ENCODE data around the gene ERBB3.
A peak's percentile ranks its signal among the peaks of the same experiment; 100 is the strongest.
"Not testable (repeated sequence)": the region's sequence is repeated elsewhere in the genome, so short reads cannot be mapped to it uniquely, and the experiment has no call there.

ERBB3 gene

GRCh38 chr12:56074396-56074795 lies 5.6 kb upstream of the ERBB3 start:
- Histone ChIP-seq H3K79me2 (ENCODE audit: control insufficient read depth, insufficient read depth, low read length) (no peaks in the 10 kb centered on the region), H3K18ac (ENCODE audit: low read length) (no peak overlapping the region), H2BK120ac (ENCODE audit: low read depth, low read length) (no peak overlapping the region), H3K27ac (ENCODE audit: low read depth, low read length) (no peak overlapping the region), H3K4me1 (ENCODE audit: control insufficient read depth, low read depth, low read length) (no peaks in the 10 kb centered on the region), H3K4ac (ENCODE audit: low read depth, low read length) (no peak overlapping the region), H3K23ac (ENCODE audit: low read length) (no peak overlapping the region), H2BK5ac (ENCODE audit: low read length) (no peak overlapping the region), H3K4me2 (ENCODE audit: low read length) (no peak overlapping the region), H3K56ac (ENCODE audit: low read length) (no peak overlapping the region), H3K27me3 (ENCODE audit: insufficient read depth, low read length, poor library complexity) (no peaks in the 10 kb centered on the region), H4K5ac (ENCODE audit: low read length) (no peak overlapping the region), H3K36me3 (ENCODE audit: control insufficient read depth, insufficient read depth, low read length) (no peaks in the 10 kb centered on the region), H3K4me3 (ENCODE audit: low read length) (no peak overlapping the region), H2AK5ac (ENCODE audit: low read length) (no peak overlapping the region), H3K9ac (ENCODE audit: low read length) (no peak overlapping the region), H2BK15ac (replicated peaks; ENCODE audit: low read depth) (no peak overlapping the region), H4K8ac (ENCODE audit: low read depth, low read length) (no peak overlapping the region), H3K79me1 (ENCODE audit: low read length) (no peaks in the 10 kb centered on the region)
- no peak for DNase-seq
- no CpG with 5 or more reads among the region's 5 CpGs for WGBS (ENCODE audit: extremely low coverage, insufficient coverage, low lambda C conversion rate)

- not testable (repeated sequence) for H3K9ac ChIP-seq (ENCODE audit: low read length); H2AK5ac ChIP-seq (ENCODE audit: low read length); H3K56ac ChIP-seq (ENCODE audit: low read length); H3K4me1 ChIP-seq (ENCODE audit: control insufficient read depth, low read depth, low read length); H3K79me1 ChIP-seq (ENCODE audit: low read length); H4K5ac ChIP-seq (ENCODE audit: low read length); H3K23ac ChIP-seq (ENCODE audit: low read length); H3K4ac ChIP-seq (ENCODE audit: low read depth, low read length); H3K27ac ChIP-seq (ENCODE audit: low read depth, low read length); H3K4me2 ChIP-seq (ENCODE audit: low read length); H3K4me3 ChIP-seq (ENCODE audit: low read length); DNase-seq; H3K18ac ChIP-seq (ENCODE audit: low read length); H4K8ac ChIP-seq (ENCODE audit: low read depth, low read length); H2BK120ac ChIP-seq (ENCODE audit: low read depth, low read length); H2BK5ac ChIP-seq (ENCODE audit: low read length); H3K27me3 ChIP-seq (ENCODE audit: insufficient read depth, low read length, poor library complexity); H3K36me3 ChIP-seq (ENCODE audit: control insufficient read depth, insufficient read depth, low read length); H2BK15ac ChIP-seq (replicated peaks; ENCODE audit: low read depth)
- no CpG with 5 or more reads among the region's 9 CpGs for WGBS (ENCODE audit: extremely low coverage, insufficient coverage, low lambda C conversion rate)
- H3K79me2 ChIP-seq (ENCODE audit: control insufficient read depth, insufficient read depth, low read length): peaks cover 15% of the 10 kb centered on the region
These were observed 2.0 kb upstream of the ERBB3 start for GRCh38 chr12:56077966-56078365.

GRCh38 chr12:56078427-56078826 lies 1.5 kb upstream of the ERBB3 start:
- Histone ChIP-seq H2BK120ac (ENCODE audit: low read depth, low read length) (no peak overlapping the region), H2BK15ac (replicated peaks; ENCODE audit: low read depth) (no peak overlapping the region), H3K23ac (ENCODE audit: low read length) (no peak overlapping the region), H3K56ac (ENCODE audit: low read length) (peak overlapping the region; percentile 62), H2AK5ac (ENCODE audit: low read length) (no peak overlapping the region), H4K5ac (ENCODE audit: low read length) (no peak overlapping the region), H3K27me3 (ENCODE audit: insufficient read depth, low read length, poor library complexity) (no peaks in the 10 kb centered on the region), H3K4ac (ENCODE audit: low read depth, low read length) (no peak overlapping the region), H3K9ac (ENCODE audit: low read length) (peak overlapping the region; percentile 26), H3K4me2 (ENCODE audit: low read length) (no peak overlapping the region), H3K79me1 (ENCODE audit: low read length) (peaks cover 2% of the 10 kb centered on the region), H4K8ac (ENCODE audit: low read depth, low read length) (no peak overlapping the region), H3K4me1 (ENCODE audit: control insufficient read depth, low read depth, low read length) (peaks cover 6% of the 10 kb centered on the region), H3K4me3 (ENCODE audit: low read length) (no peak overlapping the region), H2BK5ac (ENCODE audit: low read length) (no peak overlapping the region), H3K18ac (ENCODE audit: low read length) (no peak overlapping the region), H3K79me2 (ENCODE audit: control insufficient read depth, insufficient read depth, low read length) (peaks cover 15% of the 10 kb centered on the region), H3K36me3 (ENCODE audit: control insufficient read depth, insufficient read depth, low read length) (no peaks in the 10 kb centered on the region), H3K27ac (ENCODE audit: low read depth, low read length) (no peak overlapping the region)
- no peak for DNase-seq
- WGBS (ENCODE audit: extremely low coverage, insufficient coverage, low lambda C conversion rate): no CpG with 5 or more reads among the region's 1 CpG

- peak overlapping the region; percentile 75 for H3K9ac ChIP-seq (ENCODE audit: low read length)
- H3K56ac ChIP-seq (ENCODE audit: low read length): peak overlapping the region; percentile 98
- peak overlapping the region; percentile 65 for H3K18ac ChIP-seq (ENCODE audit: low read length)
- no peaks in the 10 kb centered on the region for H3K27me3 ChIP-seq (ENCODE audit: insufficient read depth, low read length, poor library complexity)
- peak overlapping the region; percentile 96 for H3K4me2 ChIP-seq (ENCODE audit: low read length)
- peaks cover 5% of the 10 kb centered on the region for H3K79me1 ChIP-seq (ENCODE audit: low read length)
- no CpG with 5 or more reads among the region's 50 CpGs for WGBS (ENCODE audit: extremely low coverage, insufficient coverage, low lambda C conversion rate)
- H2BK120ac ChIP-seq (ENCODE audit: low read depth, low read length): no peak overlapping the region
- H3K27ac ChIP-seq (ENCODE audit: low read depth, low read length): peak overlapping the region; percentile 55
- H3K4ac ChIP-seq (ENCODE audit: low read depth, low read length): no peak overlapping the region
- H4K8ac ChIP-seq (ENCODE audit: low read depth, low read length): no peak overlapping the region
- no peak overlapping the region for H4K5ac ChIP-seq (ENCODE audit: low read length)
- no peak overlapping the region for H2AK5ac ChIP-seq (ENCODE audit: low read length)
- H2BK5ac ChIP-seq (ENCODE audit: low read length): peak overlapping the region; percentile 81
- peak overlapping the region; percentile 70 for H3K4me3 ChIP-seq (ENCODE audit: low read length)
- H3K79me2 ChIP-seq (ENCODE audit: control insufficient read depth, insufficient read depth, low read length): peaks cover 15% of the 10 kb centered on the region
- no peak overlapping the region for H2BK15ac ChIP-seq (replicated peaks; ENCODE audit: low read depth)
- H3K4me1 ChIP-seq (ENCODE audit: control insufficient read depth, low read depth, low read length): peaks cover 6% of the 10 kb centered on the region
- H3K36me3 ChIP-seq (ENCODE audit: control insufficient read depth, insufficient read depth, low read length): no peaks in the 10 kb centered on the region
- DNase-seq: peak; percentile 95
- H3K23ac ChIP-seq (ENCODE audit: low read length): no peak overlapping the region
These were observed 838 bp upstream of the ERBB3 start for GRCh38 chr12:56078931-56079722.

GRCh38 chr12:56080556-56081138 lies 682 bp downstream of the ERBB3 start:
- no CpG with 5 or more reads among the region's 20 CpGs for WGBS (ENCODE audit: extremely low coverage, insufficient coverage, low lambda C conversion rate)
- no peaks in the 10 kb centered on the region for H3K27me3 ChIP-seq (ENCODE audit: insufficient read depth, low read length, poor library complexity)
- H3K56ac ChIP-seq (ENCODE audit: low read length): peak overlapping the region; percentile 98
- H3K23ac ChIP-seq (ENCODE audit: low read length): no peak overlapping the region
- H3K4ac ChIP-seq (ENCODE audit: low read depth, low read length): peak overlapping the region; percentile 6
- H3K4me3 ChIP-seq (ENCODE audit: low read length): peak overlapping the region; percentile 70
- no peak overlapping the region for H2BK15ac ChIP-seq (replicated peaks; ENCODE audit: low read depth)
- H3K79me1 ChIP-seq (ENCODE audit: low read length): peaks cover 5% of the 10 kb centered on the region
- no peak overlapping the region for H2BK120ac ChIP-seq (ENCODE audit: low read depth, low read length)
- peak overlapping the region; percentile 96 for H3K4me2 ChIP-seq (ENCODE audit: low read length)
- no peak overlapping the region for H2BK5ac ChIP-seq (ENCODE audit: low read length)
- peaks cover 6% of the 10 kb centered on the region for H3K4me1 ChIP-seq (ENCODE audit: control insufficient read depth, low read depth, low read length)
- peaks cover 15% of the 10 kb centered on the region for H3K79me2 ChIP-seq (ENCODE audit: control insufficient read depth, insufficient read depth, low read length)
- H3K18ac ChIP-seq (ENCODE audit: low read length): peak overlapping the region; percentile 5
- peak overlapping the region; percentile 81 for H3K27ac ChIP-seq (ENCODE audit: low read depth, low read length)
- H3K36me3 ChIP-seq (ENCODE audit: control insufficient read depth, insufficient read depth, low read length): no peaks in the 10 kb centered on the region
- H2AK5ac ChIP-seq (ENCODE audit: low read length): peak overlapping the region; percentile 6
- peak; percentile 84 for DNase-seq
- no peak overlapping the region for H4K5ac ChIP-seq (ENCODE audit: low read length)
- H3K9ac ChIP-seq (ENCODE audit: low read length): peak overlapping the region; percentile 75
- no peak overlapping the region for H4K8ac ChIP-seq (ENCODE audit: low read depth, low read length)
